HG03460 (cell line): Measurements from ENCODE around the gene EMILIN1.
"Not testable (repeated sequence)": the region's sequence is repeated elsewhere in the genome, so short reads cannot be mapped to it uniquely, and the experiment has no call there.

Experiments
- ATAC-seq: cut with Tn5 transposase; IDR thresholded peaks from one replicate; pipeline ENCODE4 v1.9.1; 2021; ENCODE audit not compliant: unreplicated experiment

EMILIN1 gene

GRCh38 chr2:27092696-27093429 lies 14.4 kb downstream of the EMILIN1 start:
- no peak for ATAC-seq

- ATAC-seq: no peak
These were observed 15.3 kb downstream of the EMILIN1 start for GRCh38 chr2:27093430-27094352.

GRCh38 chr2:27094353-27094984 lies 16.1 kb downstream of the EMILIN1 start:
- no peak for ATAC-seq

GRCh38 chr2:27095427-27095744 lies 17.0 kb downstream of the EMILIN1 start:
- no peak for ATAC-seq

- ATAC-seq: no peak
These were observed 17.6 kb downstream of the EMILIN1 start for GRCh38 chr2:27095745-27096651.

- no peak for ATAC-seq
These were observed 18.4 kb downstream of the EMILIN1 start for GRCh38 chr2:27096748-27097297.

- no peak for ATAC-seq
These were observed 18.9 kb downstream of the EMILIN1 start for GRCh38 chr2:27097341-27097740.

- ATAC-seq: no peak
These were observed 21.0 kb downstream of the EMILIN1 start for GRCh38 chr2:27099334-27099955.

GRCh38 chr2:27100036-27100435 lies 21.6 kb downstream of the EMILIN1 start:
- ATAC-seq: no peak

- no peak for ATAC-seq
These were observed 23.9 kb downstream of the EMILIN1 start for GRCh38 chr2:27102329-27102728.

GRCh38 chr2:27105981-27106380 lies 27.6 kb downstream of the EMILIN1 start:
- ATAC-seq: no peak

GRCh38 chr2:27108221-27108620 lies 29.8 kb downstream of the EMILIN1 start:
- no peak for ATAC-seq

GRCh38 chr2:27109083-27109482 lies 30.7 kb downstream of the EMILIN1 start:
- ATAC-seq: no peak

- not testable (repeated sequence) for ATAC-seq
These were observed 32.4 kb downstream of the EMILIN1 start for GRCh38 chr2:27110603-27111352.

GRCh38 chr2:27111392-27112078 lies 33.1 kb downstream of the EMILIN1 start:
- ATAC-seq: not testable (repeated sequence)

- ATAC-seq: no peak
These were observed 37.1 kb downstream of the EMILIN1 start for GRCh38 chr2:27115519-27115918.

GRCh38 chr2:27117995-27118524 lies 39.6 kb downstream of the EMILIN1 start:
- ATAC-seq: no peak

- no peak for ATAC-seq
These were observed 40.3 kb downstream of the EMILIN1 start, which contains the start of gene CGREF1 for GRCh38 chr2:27118525-27119329. TSS of gene CGREF1 (minus strand) at chr2:27119128. CDS start at chr2:27104366, 14,762 bp downstream.
